NCI-H1436 (cell line): ENCODE data around the gene SMPD3.

Experiments used
- DNase-seq: peaks from one replicate; lab custom pipeline; 2025; lab: John Stamatoyannopoulos, UW

SMPD3 gene

DNA sequence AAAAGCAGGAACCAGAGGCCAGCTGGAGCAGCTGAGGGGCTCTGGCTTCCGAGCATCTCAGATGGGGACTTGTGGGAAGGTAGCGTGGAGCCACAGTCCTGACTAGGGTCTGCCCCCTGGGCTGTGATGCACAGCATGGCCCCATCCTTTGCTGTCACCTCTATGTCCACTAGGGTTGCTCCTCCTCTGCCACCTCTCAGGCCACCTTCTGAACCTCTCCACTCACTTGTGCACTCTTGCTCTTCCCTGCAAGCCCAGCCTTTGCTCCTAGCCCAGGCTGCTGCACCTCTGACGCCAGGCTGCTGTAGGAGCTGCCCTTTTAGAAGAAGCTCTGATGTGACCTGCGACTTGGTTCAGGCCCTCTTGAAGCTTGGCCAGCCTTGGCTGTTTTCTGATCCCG lies 24.3 kb upstream of the SMPD3 start:
- no peak for DNase-seq

DNA sequence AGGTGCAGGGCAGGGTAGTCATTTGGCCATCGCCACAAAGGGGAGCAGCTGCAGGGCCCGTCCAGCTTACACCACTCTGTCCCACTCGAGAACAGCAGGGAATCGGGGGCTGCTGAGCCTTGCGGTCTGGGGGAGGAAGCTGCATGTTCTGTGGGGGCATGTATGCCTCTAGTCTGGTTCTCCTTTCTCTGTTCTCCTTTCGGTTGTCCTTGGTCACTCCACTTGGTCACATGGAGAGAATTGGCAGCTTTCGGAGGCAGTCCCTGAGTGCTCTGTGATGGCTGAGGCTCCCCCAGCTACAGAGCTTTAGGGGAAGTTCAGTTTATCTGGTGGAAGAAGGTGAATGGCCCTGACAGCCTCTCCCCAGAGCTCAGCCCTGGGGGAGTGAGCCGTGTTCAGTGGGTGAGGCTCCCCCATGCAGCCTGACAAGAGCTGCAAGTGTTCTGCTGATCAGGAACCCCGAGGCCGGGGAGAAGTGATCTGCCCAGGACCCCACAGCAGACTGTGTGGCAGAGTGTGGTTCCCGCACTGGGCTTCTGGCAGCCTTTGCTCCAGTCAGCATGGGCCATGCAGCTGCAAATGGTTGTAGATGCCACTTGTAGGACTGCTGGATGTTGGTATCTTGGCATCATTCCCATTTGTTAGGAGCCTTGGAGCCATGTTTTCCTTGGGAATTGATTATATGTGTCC lies 22.3 kb upstream of the SMPD3 start:
- DNase-seq, result no peak

DNA sequence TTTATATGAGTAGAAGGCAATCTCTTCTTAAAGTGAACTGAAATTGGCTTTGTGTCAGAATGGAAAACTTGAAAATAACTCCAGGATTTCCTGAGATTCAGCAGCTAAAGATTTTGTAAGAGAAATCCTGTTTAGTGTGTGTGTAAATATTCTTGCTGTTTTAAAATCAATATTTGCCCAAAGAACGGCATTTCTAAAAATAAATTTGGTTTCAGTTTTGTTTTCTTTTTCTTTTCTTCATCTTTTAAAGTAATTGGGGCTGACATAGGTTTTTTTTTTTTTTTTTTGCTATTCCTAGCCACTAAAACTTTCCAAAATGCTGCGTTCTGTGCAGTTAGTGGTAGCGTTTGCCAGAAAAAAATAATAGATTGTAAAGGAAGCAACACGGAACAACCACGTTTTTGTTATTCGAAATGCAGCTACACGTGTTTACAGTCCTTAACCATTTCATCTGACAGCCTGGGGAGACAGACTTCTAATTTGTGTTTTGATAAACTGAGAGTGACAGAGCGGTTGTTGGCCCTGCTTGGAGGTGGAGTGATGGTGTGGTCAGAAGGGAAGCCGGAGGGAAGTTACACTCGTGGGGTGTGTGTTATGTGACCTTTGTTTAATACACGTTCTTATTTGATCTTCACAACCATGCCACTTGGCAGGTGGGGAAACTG lies 21.6 kb upstream of the SMPD3 start:
- no peak for DNase-seq

DNA sequence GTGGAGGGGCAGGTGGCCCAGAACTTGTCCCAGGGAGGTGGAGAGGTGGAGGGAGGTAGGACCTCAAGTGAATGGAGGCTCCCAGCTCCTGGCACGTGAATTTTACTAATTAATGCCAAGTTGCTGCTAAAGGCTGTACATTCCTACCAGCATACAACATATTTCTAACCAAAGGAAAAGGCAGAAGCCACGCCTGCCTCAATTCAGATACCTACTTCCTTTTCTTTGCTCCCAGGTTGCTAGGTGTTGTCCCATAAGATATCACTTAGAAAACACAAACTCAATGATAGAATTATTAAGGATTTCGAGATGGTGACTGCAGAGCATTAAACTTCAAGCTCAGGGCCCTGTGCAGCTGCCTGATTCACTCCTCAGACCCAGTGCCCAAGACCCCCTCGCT lies 20.5 kb upstream of the SMPD3 start:
- no peak for DNase-seq

DNA sequence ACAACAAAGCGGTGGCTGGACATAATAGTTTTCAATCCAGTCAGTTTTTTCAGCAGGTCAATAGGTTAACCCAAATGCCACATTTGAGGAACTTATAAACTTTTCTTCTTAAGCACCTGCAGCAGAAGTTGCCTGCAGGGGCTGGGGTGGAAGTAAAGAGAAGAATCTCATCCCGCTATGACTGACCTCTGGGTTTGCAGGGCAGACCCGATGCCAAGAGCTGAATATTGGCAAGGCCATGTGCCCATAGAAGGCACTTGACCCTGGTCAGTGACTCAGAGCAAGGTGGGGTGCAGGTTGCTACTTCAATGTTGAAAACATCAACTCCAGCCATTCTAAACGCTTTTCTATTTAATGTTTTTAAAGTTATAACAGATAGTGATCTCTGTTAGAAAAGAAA lies 17.9 kb upstream of the SMPD3 start:
- DNase-seq, result no peak

DNA sequence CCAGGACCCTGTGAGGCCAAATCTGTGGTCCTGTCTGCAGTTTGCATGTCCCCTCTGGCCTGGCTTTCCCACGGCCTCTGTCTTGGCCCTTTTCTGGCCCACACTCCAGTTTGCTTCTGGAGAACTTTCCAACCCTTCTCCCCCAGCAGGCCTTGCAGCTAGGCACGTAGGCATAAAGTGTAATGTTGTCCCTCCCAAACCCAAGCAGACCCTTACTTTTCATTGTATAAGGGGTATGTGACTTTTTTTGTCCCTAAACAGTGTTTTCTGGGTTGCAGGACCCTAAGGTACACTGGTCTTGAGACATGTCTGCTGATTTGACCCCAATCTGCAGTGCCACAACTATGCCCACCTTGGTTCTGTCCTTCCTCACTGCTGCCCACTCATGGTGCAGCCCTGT lies 15.6 kb upstream of the SMPD3 start:
- no peak for DNase-seq

DNA sequence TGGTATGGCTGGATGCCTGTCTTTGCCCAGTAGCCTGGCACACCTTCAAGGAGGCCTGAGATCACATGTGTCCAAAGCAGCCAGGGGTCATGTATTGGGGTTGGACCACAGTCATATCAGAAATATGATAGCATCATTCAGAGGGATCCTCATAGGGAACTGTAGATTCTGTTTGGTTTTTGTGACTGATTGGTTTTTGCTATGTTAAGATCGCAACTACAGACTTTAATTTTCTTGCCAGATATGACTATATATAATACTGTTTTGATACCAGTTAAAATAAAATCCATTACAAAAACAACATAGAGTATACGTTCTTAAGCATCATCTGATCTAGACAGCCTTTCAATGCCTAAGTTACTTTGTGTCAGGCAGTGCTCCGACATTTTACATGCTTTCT lies 11.8 kb upstream of the SMPD3 start:
- no peak for DNase-seq

DNA sequence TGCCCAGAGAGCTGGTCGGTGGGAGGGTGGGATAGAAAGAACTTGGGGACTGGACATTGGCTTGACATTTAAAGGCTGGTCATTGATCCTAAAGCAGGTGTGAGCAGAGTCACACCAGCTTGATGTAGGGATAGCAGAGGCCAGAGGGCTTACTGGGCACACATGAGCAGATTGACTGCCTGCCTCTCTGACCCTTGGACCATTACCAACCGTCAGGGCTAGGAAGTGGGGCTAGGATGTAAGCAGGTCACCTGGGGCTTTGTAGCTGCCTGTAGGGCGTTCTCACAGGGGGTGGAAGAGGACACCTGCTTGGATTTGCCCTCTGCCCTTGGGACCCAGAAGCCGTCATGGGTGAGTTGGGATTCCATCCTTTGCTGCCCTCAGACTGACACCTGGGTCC lies 11.1 kb upstream of the SMPD3 start:
- DNase-seq, result no peak

DNA sequence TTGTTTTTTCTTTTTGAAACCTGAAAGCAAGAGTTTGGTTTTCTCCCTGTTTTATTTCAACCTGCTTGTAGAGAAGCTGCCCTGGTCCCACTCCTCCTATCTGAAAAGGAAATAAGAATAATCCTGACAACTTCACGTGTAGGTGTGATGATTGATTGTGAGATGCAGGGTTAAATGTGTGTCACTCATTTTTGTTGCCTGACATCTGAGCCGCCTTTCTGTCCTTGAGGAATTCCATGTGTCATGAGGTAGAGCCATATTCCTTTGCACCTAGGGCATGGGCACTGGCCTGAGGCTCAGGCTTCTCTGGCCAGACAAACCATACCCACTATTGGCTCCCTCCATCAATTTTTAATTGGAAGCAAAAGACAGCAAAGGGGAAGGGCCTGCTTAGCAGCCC lies 10.2 kb upstream of the SMPD3 start:
- no peak for DNase-seq

DNA sequence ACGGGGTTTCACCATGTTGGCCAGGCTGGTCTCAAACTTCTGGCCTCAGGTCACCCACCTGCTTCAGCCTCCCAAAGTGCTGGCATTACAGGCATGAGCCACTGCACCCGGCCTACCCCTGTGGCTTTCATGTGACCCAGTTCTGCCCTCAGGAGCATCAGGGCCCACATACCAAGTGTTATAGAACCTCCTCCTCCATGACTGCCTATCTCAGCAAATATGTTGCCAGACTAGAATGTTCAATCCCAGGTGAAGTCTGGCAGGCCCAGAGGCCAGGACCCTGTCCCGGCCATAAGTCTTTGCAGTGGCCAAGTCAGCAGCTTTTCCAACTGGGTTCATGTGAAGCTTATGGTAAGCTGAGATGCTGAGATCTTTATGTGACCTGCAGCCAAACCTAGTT lies 9.8 kb upstream of the SMPD3 start:
- no peak for DNase-seq

DNA sequence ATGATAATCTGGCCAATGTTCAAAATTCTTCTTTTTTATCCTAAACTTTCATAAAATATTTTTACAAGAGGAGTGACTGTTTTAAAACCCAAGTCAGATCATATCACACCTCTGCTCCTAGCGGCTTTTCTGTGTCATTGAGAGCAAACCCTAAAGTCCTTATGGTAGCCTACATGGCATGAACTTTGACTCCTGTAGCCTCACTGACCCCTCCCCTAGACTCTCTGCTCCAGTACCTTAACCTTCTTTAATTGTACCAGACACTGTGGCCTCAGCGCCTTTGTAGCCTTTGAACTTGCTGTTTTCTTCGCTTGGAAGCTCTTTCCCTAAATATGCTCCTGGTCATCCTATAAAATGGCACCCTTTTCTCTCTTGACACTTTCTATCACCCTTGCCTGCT lies 7.3 kb upstream of the SMPD3 start:
- DNase-seq, result no peak

DNA sequence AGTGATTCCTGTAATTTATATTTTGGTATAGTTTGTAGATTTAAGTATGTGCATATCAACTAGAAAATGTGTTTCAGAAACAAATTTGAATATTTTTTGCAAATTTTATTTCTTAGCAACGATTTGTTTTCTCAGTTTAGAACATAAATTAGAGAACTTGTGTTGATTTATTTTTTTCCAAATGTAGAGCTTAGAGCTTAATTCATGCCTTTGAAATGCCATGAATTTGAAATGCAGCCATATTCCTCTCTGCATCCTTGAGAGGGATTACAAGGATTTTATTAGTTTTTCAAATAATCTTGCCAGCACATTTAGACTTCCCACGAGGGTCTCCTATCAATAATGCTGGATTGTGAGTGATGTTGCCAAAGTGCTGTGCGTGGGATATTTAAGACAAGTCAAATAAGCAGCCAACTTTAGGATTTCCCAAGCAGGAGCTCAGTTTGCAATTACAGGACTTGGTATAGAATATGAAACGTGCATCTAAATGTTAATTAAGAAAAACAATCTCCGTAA lies 6.7 kb upstream of the SMPD3 start:
- no peak for DNase-seq

DNA sequence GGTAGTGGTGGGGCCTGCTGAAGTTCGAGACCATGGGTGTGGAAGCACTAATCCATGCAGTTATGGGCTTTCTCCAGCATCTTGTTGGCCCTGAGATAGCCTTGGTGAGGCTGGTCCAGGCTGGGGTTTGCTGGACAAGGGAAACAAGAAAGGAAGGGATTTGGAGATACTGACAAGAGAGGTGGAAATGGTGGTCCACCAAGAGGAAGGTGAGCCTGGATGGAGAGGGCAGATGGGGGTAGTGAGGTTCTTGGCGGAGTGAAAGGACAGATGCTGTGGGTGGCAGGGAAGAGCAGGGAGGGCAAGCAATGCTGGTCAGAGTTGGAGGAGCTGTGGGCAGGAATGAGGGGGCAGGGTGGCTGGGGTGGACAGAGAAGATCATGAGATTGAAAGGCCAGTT lies 5.5 kb upstream of the SMPD3 start:
- DNase-seq, result no peak

DNA sequence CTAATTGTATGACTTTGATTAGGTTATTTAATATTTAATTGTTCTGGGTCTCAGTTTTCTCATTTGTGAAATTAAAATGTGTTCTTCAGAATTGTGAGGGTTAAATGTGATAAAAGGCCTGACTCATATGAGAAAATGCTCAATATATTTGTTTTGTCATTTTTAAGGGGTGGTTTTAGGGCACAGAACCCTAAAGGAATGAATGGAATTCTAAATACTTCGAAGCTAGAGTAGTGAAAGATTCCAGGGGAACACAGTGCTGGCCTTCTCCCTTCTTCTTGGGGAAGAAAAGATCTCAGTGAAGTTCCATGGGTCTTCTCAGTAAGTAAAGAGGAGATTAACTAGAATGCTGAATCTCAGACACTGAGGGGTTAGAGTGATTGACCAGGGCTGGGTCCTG lies 3.9 kb upstream of the SMPD3 start:
- DNase-seq, result no peak

DNA sequence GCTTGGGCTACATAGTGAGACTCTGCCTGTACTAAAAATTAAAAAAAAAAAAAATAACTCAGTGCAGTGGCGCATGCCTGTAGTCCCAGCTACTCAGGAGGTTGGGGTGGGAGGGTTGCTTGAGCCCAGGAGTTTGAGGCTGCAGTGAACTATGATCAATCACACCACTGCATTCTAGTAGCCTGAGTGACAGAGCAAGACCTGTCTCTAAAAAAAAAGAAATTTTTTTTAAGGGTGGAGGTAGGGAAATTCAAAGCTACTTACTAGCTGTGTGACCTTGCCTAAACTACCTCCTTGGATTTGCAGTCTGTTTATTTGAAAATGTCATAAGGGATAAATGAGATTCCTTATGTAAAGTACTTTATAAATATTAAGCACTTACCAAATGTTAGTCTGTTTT lies 3.4 kb upstream of the SMPD3 start:
- DNase-seq, result no peak

DNA sequence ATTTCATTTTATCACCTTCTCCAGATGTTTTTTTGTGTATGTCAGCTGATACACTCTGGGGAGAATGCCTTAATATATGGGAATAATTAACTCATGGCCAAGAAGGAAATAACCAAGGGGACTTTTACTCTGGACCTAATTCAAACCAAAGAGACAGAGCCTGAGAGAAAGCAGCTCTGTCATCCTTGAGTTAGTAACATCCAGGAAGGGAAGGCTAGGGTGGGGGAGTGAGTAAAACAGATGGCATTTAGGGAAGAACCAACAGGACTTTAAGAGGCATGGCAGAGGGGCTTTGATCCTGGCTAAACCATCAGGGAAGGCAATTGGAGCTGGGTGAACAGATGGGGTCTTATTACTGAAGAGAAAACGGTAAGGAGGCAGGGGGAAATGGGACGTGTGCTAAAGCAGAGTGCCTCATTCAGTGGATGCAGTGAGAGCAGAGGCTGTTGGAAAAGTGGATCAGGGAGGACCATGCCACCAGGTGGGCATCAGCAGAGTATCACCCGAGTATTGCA lies 2.5 kb upstream of the SMPD3 start:
- DNase-seq, result no peak

DNA sequence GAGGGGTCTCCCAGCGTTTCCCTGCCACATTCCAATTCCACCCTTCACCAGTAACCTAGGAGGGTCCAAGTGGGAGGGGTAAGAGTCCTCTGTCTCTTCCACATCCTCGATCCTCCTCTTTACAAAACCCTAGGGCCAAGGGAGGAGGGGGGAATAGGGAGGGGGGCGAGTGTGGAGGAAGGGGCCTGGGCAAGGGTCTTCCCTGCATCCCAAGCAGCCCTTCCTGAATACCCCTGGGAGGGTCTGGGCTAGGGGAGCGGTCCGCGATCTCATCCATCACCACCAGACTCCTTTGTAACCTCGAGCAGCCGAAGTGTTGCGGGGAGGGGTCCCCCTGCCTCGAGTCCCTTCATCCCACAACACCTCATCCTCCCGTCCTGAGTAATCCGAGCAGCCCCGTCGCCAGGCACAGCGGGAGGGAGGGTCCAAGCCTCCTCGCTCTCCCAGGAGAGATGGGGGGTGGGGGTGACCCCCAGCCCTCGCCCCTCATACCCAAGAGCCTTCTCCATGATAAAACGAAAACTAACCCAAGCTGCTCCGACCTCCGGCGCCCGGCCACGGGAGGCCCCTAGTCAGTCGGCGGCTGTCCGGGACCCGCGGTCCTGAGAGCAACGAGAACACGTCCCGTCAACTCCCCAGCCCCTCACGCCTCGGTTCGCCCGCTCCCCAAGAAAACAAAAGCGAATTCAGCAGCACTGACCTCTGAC lies 502 bp downstream of the SMPD3 start:
- peak; percentile 13 for DNase-seq

DNA sequence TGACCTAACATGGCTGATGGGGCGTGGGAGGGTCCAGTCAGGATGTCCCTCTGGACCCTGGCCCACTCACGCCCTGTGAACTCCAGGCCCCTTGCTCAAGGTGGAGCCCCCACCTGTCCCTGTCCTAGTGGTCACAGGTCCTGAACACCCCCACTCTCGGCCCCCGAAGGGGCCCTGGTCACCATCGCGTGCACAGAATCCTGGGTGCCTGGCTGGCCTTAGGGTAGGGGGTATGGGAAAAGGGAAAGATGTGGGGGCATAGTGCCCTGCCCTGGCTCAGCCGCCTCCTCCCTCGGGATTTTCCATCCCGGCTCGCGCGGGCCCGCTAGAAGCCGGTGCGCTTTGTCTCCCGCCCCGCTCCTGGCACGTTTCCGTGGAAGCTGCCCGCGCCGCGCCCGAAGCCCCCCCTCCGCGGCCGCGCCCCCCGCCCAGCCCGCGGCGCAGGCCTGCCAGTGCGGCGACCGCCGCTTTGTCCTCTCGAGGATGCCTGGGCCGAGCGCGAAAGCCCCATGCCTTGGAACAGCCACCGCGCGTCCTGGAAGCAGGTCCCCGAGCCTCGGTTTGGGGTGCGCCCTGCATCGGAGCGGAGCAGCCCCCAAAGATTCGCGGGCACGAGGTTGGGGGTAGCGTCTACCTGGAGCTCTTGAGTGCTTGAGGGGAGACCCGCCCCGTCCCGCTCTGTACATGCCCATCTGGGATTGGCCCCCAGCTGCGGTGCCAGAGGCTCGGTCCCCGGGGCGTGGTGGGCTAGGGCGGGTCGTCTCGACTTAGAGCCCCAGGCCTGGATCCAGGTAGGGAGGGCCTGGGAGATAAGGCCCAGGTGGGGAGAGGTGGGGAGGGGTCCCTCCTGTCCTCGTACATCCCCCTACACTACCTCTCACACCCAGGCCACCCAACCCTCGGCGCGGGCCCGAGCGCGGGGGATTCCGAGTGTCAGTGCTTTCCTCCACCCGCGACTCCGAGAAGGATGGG lies 1.3 kb downstream of the SMPD3 start:
- peak; percentile 25 for DNase-seq

DNA sequence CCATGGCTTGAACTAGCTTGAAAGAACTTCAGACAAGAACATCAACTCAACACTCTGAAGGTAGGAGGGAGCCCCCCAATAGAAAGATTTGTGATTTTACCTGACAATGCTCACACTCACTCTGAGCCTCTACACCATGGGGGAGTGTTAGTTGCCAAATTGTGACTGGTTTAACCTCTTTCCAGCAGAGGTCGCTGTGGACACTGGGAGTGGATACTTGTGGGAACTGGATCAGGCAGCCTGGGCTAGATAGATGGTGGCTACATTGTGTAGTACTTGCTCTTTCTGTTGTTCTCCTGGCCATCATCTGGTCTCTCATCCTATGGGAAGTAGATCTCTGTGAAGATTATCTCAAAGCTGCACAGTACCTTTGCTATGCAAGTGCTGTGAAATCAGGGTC lies 2.9 kb downstream of the SMPD3 start:
- DNase-seq, result peak; percentile 67

DNA sequence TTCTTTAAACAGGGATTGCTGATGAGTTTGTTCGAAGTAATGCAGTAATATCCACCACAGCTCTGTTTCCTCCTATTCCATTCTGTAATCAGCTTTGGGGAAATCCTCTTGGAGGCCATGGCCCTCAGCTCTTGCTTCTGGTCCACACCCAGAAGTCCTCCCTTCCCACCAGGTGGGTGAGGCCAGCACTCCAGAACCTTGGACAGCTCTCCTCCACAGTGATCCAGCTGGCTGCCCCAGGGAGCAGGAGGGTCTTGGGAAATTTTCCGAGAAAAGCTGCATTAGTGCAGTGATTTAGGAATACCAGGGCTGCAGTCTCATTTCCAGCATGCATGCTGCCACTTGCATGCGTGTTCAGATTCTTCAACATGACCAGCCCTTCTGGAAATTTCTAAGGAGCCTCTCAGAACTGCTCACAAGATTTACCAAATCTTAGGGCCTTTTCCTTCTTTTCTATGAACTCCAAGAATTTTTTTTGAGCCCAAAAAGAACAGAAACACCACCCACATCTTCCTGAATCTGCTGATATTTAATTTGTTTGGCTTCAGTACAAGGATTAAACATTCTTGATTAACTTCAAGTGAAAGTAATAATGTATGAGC lies 4.2 kb downstream of the SMPD3 start:
- DNase-seq, result no peak

DNA sequence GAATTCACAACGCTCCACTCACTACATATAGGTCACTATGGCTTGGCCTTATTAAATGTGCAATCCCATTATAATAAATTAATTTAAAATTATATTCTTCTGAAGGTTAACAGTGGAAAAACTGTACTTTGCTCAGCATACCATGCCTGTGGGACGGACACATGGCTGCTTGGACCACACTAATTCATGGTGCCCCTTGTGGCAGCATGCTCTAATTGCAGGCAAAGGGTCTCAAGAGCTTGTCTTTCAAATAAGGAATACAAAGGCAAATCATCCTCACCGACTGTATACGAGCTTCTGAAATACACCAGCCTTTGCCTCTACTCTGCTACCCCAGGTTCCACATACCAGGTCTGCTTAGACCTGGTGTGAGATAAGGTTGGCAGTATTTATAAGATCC lies 11.7 kb downstream of the SMPD3 start:
- DNase-seq, result no peak
